GM23338 (cell line): ENCODE results near the gene LGR5.

Source experiments
- CREB1 ChIP-seq: fragments of 250-450 bp; sonication (Bioruptor Pico); IDR thresholded peaks from 2 replicates; pipeline ENCODE4 v1.5.0; 2020; ENCODE audit warnings: low read depth, mild to moderate bottlenecking, moderate library complexity
- EZH2 ChIP-seq: fragments of 200-600 bp; sonication (generic); IDR thresholded peaks from one replicate; pipeline ENCODE4 v1.8.0; 2017; ENCODE audit warnings: antibody characterized with exemption, mild to moderate bottlenecking, low read depth; ENCODE audit not compliant: unreplicated experiment
- EZH2phosphoT487 ChIP-seq: fragments of 200-600 bp; sonication (generic); IDR thresholded peaks from one replicate; pipeline ENCODE4 v1.8.1; 2018; ENCODE audit warnings: antibody characterized with exemption; ENCODE audit not compliant: unreplicated experiment
- JUNB ChIP-seq: IDR thresholded peaks from one replicate; pipeline ENCODE4 v1.6.1; 2016; ENCODE audit warnings: antibody characterized with exemption; ENCODE audit not compliant: unreplicated experiment
- NANOG ChIP-seq: IDR thresholded peaks from 2 replicates; pipeline ENCODE4 v1.6.1; 2016; ENCODE audit warnings: antibody characterized with exemption, borderline replicate concordance
- POLR2AphosphoS5 ChIP-seq: IDR thresholded peaks from 2 replicates; pipeline ENCODE4 v1.6.1; 2016; ENCODE audit warnings: antibody characterized with exemption, low read depth
- ZNF114 ChIP-seq: fragments of 250-450 bp; sonication (Bioruptor Pico); IDR thresholded peaks from 2 replicates; pipeline ENCODE4 v1.5.0; 2020; ENCODE audit warnings: mild to moderate bottlenecking, moderate library complexity
- ZNF331 ChIP-seq: fragments of 250-450 bp; sonication (Bioruptor Pico); IDR thresholded peaks from 2 replicates; pipeline ENCODE4 v1.5.0; 2020; ENCODE audit warnings: low read depth, mild to moderate bottlenecking, moderate library complexity
- TF ChIP-seq, protein P1 (sequence below), 2 experiments: fragments of 200-600 bp in 1 of 2; sonication (generic) in 1 of 2; conservative IDR thresholded peaks; 2 replicates each; pipeline versions ENCODE4 v1.5.1 to v1.6.1; 2016 to 2017; ENCODE audit warnings: antibody characterized with exemption in 2 of 2, low read depth in 2 of 2, mild to moderate bottlenecking in 2 of 2, moderate library complexity in 1 of 2
- TF ChIP-seq, protein P2 (sequence below): IDR thresholded peaks from one replicate; pipeline ENCODE4 v1.6.1; 2018; ENCODE audit warnings: antibody characterized with exemption; ENCODE audit not compliant: unreplicated experiment
- TF ChIP-seq, protein P3 (sequence below): IDR thresholded peaks from 2 replicates; pipeline ENCODE4 v1.6.1; 2016; ENCODE audit warnings: antibody characterized with exemption

DNA sequence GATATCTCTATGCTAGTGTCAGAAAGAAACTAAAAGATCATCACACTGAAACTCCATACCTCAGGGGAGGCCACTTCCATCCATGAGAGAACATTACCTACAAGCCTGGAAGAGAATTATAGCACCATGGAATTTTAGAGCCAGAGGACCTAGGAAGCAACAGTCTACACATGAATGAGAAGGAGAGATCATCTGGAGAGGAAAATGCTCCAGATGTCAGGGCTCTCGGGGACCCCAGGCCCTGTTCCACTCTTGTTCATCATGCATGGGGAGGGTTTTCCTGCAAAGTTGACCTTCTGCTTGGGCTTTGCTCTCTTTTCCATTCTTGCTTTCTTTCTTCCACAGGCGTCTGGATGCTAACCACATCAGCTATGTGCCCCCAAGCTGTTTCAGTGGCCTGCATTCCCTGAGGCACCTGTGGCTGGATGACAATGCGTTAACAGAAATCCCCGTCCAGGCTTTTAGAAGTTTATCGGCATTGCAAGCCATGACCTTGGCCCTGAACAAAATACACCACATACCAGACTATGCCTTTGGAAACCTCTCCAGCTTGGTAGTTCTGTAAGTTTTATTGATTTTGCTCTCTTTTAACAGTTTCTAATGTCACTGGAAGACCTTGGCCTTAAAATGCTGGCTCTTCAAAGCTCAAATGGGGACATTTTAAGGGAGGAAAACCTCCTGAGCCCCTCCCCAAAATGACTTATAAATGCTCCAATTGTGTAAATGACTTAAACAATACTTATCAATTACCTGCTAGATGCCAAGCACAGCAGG, 113.3 kb downstream of the LGR5 start:
- TF ChIP-seq, protein P1, sequence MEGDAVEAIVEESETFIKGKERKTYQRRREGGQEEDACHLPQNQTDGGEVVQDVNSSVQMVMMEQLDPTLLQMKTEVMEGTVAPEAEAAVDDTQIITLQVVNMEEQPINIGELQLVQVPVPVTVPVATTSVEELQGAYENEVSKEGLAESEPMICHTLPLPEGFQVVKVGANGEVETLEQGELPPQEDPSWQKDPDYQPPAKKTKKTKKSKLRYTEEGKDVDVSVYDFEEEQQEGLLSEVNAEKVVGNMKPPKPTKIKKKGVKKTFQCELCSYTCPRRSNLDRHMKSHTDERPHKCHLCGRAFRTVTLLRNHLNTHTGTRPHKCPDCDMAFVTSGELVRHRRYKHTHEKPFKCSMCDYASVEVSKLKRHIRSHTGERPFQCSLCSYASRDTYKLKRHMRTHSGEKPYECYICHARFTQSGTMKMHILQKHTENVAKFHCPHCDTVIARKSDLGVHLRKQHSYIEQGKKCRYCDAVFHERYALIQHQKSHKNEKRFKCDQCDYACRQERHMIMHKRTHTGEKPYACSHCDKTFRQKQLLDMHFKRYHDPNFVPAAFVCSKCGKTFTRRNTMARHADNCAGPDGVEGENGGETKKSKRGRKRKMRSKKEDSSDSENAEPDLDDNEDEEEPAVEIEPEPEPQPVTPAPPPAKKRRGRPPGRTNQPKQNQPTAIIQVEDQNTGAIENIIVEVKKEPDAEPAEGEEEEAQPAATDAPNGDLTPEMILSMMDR (conservative IDR thresholded peaks at IDR 0.05; ENCODE audit: low read depth in 2 of 2): no peak
- TF ChIP-seq POLR2AphosphoS5 (no peak), CREB1 (CRISPR knock-in tag) (no peak), EZH2 (no peak), EZH2phosphoT487 (no peak), JUNB (no peak), ZNF331 (CRISPR knock-in tag) (no peak), ZNF114 (CRISPR knock-in tag) (no peak), NANOG (no peak)
- TF ChIP-seq, protein P2, sequence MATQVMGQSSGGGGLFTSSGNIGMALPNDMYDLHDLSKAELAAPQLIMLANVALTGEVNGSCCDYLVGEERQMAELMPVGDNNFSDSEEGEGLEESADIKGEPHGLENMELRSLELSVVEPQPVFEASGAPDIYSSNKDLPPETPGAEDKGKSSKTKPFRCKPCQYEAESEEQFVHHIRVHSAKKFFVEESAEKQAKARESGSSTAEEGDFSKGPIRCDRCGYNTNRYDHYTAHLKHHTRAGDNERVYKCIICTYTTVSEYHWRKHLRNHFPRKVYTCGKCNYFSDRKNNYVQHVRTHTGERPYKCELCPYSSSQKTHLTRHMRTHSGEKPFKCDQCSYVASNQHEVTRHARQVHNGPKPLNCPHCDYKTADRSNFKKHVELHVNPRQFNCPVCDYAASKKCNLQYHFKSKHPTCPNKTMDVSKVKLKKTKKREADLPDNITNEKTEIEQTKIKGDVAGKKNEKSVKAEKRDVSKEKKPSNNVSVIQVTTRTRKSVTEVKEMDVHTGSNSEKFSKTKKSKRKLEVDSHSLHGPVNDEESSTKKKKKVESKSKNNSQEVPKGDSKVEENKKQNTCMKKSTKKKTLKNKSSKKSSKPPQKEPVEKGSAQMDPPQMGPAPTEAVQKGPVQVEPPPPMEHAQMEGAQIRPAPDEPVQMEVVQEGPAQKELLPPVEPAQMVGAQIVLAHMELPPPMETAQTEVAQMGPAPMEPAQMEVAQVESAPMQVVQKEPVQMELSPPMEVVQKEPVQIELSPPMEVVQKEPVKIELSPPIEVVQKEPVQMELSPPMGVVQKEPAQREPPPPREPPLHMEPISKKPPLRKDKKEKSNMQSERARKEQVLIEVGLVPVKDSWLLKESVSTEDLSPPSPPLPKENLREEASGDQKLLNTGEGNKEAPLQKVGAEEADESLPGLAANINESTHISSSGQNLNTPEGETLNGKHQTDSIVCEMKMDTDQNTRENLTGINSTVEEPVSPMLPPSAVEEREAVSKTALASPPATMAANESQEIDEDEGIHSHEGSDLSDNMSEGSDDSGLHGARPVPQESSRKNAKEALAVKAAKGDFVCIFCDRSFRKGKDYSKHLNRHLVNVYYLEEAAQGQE: no peak
- TF ChIP-seq, protein P3, sequence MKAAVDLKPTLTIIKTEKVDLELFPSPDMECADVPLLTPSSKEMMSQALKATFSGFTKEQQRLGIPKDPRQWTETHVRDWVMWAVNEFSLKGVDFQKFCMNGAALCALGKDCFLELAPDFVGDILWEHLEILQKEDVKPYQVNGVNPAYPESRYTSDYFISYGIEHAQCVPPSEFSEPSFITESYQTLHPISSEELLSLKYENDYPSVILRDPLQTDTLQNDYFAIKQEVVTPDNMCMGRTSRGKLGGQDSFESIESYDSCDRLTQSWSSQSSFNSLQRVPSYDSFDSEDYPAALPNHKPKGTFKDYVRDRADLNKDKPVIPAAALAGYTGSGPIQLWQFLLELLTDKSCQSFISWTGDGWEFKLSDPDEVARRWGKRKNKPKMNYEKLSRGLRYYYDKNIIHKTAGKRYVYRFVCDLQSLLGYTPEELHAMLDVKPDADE: no peak
